H1 (cell line): ENCODE measurements around the gene ZNF213. TPM values are rescaled to one million over a fixed set of nuclear protein-coding genes. Genes with fewer than 3 reads are reported as not detected.

Source experiments
- ASH2L ChIP-seq: fragments of 200-600, 300-600 bp; sonication (generic); IDR thresholded peaks from one replicate; pipeline ENCODE4 v1.7.1; 2017; ENCODE audit warnings: low read length
- JUN ChIP-seq: IDR thresholded peaks from 2 replicates; pipeline ENCODE4 v1.6.1; 2011; ENCODE audit warnings: low read depth, mild to moderate bottlenecking, improper control_type of control experiment, low read length
- POLR2A ChIP-seq, 2 experiments: IDR thresholded peaks; 1 replicate in 1 of 2; 2 replicates in 1 of 2; pipeline ENCODE4 v1.6.1; 2011; ENCODE audit warnings: low read depth in 2 of 2, low read length in 2 of 2, mild to moderate bottlenecking in 2 of 2; ENCODE audit errors: control extremely low read depth in 1 of 2
- SP1 ChIP-seq: IDR thresholded peaks from 2 replicates; pipeline ENCODE4 v1.6.1; 2011; ENCODE audit warnings: low read depth, low read length
- polyA plus RNA-seq, 7 experiments: library from polyadenylated mRNA; depleted of rRNA in 3 of 7; stranded (reverse) in 5 of 7; unstranded in 2 of 7; fragments of >200 nt in 5 of 7; fragments of 200-250 nt in 2 of 7; gene quantifications; 1 replicate in 5 of 7; 2 replicates in 1 of 7; 4 replicates in 1 of 7; pipeline versions ENCODE4 v1.2.1 to v1.2.3, GENCODE V29; 2011 to 2013; ENCODE audit warnings: missing spikeins in 2 of 7, mixed read lengths in 2 of 7
- total RNA-seq: library from RNA; stranded (reverse); fragmentation: NEBNext Ultra II Directional; extraction: Animal tissue kit (Norgen Biotek cat#: 25700); gene quantifications from 2 replicates; pipeline ENCODE4 v1.2.1, GENCODE V29; 2021
- TF ChIP-seq, protein P1 (sequence below): fragments of 300-600 bp; sonication (generic); IDR thresholded peaks from 2 replicates; pipeline ENCODE4 v1.7.1; 2012; ENCODE audit warnings: low read length, moderate library complexity, mild to moderate bottlenecking, inconsistent platforms; ENCODE audit not compliant: insufficient replicate concordance
- TF ChIP-seq, protein P2 (sequence below): IDR thresholded peaks from 2 replicates; pipeline ENCODE4 v1.6.1; 2012; ENCODE audit warnings: low read length, inconsistent platforms

Gene ZNF213
- total and polyA plus RNA-seq, 2 of the 8 experiments (the other 6 are each of a cell fraction or from before 2014, with no cell fraction given), result 1.6 to 6.9 TPM

DNA sequence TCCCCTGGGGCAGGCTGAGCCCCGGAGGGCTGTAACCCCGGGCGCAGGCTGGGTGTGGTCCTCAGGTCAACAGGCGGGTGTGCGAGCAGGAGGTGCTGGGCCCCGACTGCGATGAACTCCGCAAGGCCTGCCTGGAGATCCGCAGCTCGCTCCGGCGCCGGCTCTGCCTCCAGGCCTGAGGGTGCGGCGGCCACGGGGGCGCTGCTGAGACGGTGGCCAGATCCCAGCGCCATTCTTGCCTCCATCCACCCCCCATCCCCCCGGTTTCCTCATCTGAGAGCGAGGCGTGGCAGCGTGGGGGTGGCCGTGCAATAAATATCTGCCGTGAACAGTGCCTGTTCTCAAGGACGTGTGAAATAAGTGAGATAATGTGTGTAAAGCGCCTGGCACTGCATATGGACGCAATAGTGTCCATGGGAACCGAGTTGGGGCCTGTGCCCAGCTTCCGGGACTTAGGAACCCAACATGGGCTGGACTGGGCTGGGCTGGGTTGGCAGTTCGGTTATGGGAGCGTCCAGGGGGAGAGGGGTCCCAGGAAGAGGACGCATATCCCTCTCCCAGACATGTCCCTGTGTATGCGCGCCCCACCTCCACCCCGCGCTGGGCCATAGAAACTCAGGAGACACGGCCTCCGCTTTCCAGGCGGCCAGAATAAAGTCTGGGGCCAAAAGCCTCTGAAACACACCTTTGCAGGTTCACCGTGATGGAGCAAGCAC, 15.0 kb downstream of the ZNF213 start (continued):
- TF ChIP-seq, protein P1, sequence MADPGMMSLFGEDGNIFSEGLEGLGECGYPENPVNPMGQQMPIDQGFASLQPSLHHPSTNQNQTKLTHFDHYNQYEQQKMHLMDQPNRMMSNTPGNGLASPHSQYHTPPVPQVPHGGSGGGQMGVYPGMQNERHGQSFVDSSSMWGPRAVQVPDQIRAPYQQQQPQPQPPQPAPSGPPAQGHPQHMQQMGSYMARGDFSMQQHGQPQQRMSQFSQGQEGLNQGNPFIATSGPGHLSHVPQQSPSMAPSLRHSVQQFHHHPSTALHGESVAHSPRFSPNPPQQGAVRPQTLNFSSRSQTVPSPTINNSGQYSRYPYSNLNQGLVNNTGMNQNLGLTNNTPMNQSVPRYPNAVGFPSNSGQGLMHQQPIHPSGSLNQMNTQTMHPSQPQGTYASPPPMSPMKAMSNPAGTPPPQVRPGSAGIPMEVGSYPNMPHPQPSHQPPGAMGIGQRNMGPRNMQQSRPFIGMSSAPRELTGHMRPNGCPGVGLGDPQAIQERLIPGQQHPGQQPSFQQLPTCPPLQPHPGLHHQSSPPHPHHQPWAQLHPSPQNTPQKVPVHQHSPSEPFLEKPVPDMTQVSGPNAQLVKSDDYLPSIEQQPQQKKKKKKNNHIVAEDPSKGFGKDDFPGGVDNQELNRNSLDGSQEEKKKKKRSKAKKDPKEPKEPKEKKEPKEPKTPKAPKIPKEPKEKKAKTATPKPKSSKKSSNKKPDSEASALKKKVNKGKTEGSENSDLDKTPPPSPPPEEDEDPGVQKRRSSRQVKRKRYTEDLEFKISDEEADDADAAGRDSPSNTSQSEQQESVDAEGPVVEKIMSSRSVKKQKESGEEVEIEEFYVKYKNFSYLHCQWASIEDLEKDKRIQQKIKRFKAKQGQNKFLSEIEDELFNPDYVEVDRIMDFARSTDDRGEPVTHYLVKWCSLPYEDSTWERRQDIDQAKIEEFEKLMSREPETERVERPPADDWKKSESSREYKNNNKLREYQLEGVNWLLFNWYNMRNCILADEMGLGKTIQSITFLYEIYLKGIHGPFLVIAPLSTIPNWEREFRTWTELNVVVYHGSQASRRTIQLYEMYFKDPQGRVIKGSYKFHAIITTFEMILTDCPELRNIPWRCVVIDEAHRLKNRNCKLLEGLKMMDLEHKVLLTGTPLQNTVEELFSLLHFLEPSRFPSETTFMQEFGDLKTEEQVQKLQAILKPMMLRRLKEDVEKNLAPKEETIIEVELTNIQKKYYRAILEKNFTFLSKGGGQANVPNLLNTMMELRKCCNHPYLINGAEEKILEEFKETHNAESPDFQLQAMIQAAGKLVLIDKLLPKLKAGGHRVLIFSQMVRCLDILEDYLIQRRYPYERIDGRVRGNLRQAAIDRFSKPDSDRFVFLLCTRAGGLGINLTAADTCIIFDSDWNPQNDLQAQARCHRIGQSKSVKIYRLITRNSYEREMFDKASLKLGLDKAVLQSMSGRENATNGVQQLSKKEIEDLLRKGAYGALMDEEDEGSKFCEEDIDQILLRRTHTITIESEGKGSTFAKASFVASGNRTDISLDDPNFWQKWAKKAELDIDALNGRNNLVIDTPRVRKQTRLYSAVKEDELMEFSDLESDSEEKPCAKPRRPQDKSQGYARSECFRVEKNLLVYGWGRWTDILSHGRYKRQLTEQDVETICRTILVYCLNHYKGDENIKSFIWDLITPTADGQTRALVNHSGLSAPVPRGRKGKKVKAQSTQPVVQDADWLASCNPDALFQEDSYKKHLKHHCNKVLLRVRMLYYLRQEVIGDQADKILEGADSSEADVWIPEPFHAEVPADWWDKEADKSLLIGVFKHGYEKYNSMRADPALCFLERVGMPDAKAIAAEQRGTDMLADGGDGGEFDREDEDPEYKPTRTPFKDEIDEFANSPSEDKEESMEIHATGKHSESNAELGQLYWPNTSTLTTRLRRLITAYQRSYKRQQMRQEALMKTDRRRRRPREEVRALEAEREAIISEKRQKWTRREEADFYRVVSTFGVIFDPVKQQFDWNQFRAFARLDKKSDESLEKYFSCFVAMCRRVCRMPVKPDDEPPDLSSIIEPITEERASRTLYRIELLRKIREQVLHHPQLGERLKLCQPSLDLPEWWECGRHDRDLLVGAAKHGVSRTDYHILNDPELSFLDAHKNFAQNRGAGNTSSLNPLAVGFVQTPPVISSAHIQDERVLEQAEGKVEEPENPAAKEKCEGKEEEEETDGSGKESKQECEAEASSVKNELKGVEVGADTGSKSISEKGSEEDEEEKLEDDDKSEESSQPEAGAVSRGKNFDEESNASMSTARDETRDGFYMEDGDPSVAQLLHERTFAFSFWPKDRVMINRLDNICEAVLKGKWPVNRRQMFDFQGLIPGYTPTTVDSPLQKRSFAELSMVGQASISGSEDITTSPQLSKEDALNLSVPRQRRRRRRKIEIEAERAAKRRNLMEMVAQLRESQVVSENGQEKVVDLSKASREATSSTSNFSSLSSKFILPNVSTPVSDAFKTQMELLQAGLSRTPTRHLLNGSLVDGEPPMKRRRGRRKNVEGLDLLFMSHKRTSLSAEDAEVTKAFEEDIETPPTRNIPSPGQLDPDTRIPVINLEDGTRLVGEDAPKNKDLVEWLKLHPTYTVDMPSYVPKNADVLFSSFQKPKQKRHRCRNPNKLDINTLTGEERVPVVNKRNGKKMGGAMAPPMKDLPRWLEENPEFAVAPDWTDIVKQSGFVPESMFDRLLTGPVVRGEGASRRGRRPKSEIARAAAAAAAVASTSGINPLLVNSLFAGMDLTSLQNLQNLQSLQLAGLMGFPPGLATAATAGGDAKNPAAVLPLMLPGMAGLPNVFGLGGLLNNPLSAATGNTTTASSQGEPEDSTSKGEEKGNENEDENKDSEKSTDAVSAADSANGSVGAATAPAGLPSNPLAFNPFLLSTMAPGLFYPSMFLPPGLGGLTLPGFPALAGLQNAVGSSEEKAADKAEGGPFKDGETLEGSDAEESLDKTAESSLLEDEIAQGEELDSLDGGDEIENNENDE, result no peak
- TF ChIP-seq, protein P2, sequence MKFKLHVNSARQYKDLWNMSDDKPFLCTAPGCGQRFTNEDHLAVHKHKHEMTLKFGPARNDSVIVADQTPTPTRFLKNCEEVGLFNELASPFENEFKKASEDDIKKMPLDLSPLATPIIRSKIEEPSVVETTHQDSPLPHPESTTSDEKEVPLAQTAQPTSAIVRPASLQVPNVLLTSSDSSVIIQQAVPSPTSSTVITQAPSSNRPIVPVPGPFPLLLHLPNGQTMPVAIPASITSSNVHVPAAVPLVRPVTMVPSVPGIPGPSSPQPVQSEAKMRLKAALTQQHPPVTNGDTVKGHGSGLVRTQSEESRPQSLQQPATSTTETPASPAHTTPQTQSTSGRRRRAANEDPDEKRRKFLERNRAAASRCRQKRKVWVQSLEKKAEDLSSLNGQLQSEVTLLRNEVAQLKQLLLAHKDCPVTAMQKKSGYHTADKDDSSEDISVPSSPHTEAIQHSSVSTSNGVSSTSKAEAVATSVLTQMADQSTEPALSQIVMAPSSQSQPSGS, result 0 out of 2 replicates have a peak, but pooled peaks have one; percentile 3
- TF ChIP-seq POLR2A (IDR thresholded peaks at IDR 0.05; ENCODE audit: control extremely low read depth in 1 of 2, low read depth in 2 of 2, low read length in 2 of 2) (no peak), ASH2L (peak; percentile 42), SP1 (no peak), JUN (no peak)
